ENCODE data around the gene GXYLT1.

DNA sequence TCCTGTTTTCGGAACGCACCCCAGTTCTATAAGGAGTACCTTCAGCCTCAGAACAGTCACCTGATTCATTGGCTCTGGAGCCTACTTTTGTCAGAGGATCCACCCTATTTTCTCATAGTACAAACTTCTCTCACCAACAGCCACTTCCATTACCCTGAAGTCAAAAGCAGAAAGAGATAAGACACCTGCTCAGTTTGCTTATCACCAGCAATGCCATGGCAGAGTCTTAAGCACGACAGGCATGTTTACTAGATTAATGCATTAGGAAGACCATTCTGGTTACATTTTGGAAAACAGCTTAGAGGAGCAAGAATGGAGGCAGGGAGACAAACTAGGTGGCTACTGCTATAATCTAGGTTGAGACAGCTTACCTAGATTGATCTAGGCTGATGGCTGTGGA, 67.7 kb downstream of the GXYLT1 start:
- TF ChIP-seq, protein P1, sequence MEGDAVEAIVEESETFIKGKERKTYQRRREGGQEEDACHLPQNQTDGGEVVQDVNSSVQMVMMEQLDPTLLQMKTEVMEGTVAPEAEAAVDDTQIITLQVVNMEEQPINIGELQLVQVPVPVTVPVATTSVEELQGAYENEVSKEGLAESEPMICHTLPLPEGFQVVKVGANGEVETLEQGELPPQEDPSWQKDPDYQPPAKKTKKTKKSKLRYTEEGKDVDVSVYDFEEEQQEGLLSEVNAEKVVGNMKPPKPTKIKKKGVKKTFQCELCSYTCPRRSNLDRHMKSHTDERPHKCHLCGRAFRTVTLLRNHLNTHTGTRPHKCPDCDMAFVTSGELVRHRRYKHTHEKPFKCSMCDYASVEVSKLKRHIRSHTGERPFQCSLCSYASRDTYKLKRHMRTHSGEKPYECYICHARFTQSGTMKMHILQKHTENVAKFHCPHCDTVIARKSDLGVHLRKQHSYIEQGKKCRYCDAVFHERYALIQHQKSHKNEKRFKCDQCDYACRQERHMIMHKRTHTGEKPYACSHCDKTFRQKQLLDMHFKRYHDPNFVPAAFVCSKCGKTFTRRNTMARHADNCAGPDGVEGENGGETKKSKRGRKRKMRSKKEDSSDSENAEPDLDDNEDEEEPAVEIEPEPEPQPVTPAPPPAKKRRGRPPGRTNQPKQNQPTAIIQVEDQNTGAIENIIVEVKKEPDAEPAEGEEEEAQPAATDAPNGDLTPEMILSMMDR (IDR thresholded peaks at IDR 0.05) = no peak
- no peak for TF ChIP-seq POLR2A (IDR thresholded peaks at IDR 0.05)

Data from testis (tissue), 2 donors.